ENCODE measurements around the gene SPATA13. TPM values are rescaled to one million over a fixed set of nuclear protein-coding genes. Genes with fewer than 3 reads are reported as not detected.

Gene SPATA13
- total and polyA plus RNA-seq, 12 donors, result 3.3 to 21.4 (median 10.2) TPM

GRCh38 chr13:24271601-24272451 is 111.3 kb downstream of the SPATA13 start:
- peaks cover 4 to 85% (median 71%) of the 10 kb centered on the region in 9 donors for H3K4me1 ChIP-seq
- peak overlapping the region; percentile 63 to 94 (median 89) for H3K27ac ChIP-seq
- no peaks in the 10 kb centered on the region for H3K36me3 ChIP-seq
- WGBS, 2 donors, result 3% methylated on average over 25 of the region's 25 CpGs
- intact Hi-C loops (cut with DNase I), result loop anchor here in 1 of 10 donors (5.0 kb wide), 1 partner anchor 35 kb away; the partner anchor contains the start of gene C1QTNF9
- ATAC-seq, result peak; percentile 74 to 89 (median 84)
- DNase-seq, result peak; percentile 71 to 83
- no peaks in the 10 kb centered on the region for H3K9me3 ChIP-seq
- TF ChIP-seq CTCF (IDR thresholded peaks at IDR 0.05), result no peak
- no peaks in the 10 kb centered on the region for H3K27me3 ChIP-seq
- H3K4me3 ChIP-seq, result peak overlapping the region in 9 of 10 donors; percentile 30 to 58 (median 50)

GRCh38 chr13:24272452-24273161 is 112.1 kb downstream of the SPATA13 start:
- Histone ChIP-seq H3K9me3 (no peaks in the 10 kb centered on the region), H3K27ac (peak overlapping the region; percentile 63 to 94 (median 89)), H3K4me3 (peak overlapping the region in 9 of 10 donors; percentile 30 to 58 (median 50)), H3K4me1 (peaks cover 4 to 80% (median 65%) of the 10 kb centered on the region in 9 donors), H3K27me3 (no peaks in the 10 kb centered on the region), H3K36me3 (no peaks in the 10 kb centered on the region)
- intact Hi-C loops (cut with DNase I), result loop anchor here in 1 of 10 donors (5.0 kb wide), 1 partner anchor 35 kb away; the partner anchor contains the start of gene C1QTNF9
- no peak for TF ChIP-seq CTCF (IDR thresholded peaks at IDR 0.05)
- peak in 1 of 2 donors; percentile 18 for DNase-seq
- peak in 3 of 8 donors; percentile 16 to 38 (median 18) for ATAC-seq
- 46 to 47% methylated on average over 18 of the region's 18 CpGs for WGBS, 2 donors

DNA sequence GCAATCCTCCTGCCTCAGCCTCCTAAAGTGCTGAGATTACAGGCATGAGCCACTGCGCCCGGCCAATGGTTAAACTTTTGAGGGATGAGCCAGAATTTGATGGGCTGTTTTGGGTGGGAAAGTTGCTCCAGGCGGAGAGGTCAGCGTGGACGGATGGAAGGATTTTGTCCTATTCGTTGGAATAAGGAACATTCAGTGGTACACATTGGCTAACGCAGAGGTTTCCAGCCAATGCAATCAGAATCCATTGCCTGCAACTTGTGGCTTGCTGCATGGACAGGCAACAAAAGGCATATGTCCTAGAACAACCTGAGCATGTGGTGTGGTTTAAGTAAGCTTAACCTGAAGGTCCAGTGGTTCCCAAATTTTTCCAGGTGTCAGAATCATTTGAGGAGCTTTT is 113.4 kb downstream of the SPATA13 start:
- H3K4me1 ChIP-seq, result peaks cover 4 to 79% (median 60%) of the 10 kb centered on the region in 9 donors
- H3K36me3 ChIP-seq, result peaks cover 0 to 3% (median 0%) of the 10 kb centered on the region in 9 donors
- intact Hi-C loops (cut with DNase I), result loop anchor here in 1 of 10 donors (5.0 kb wide), 1 partner anchor 33 kb away; the partner anchor contains the start of gene C1QTNF9
- TF ChIP-seq CTCF (IDR thresholded peaks at IDR 0.05), result no peak
- H3K4me3 ChIP-seq, result no peak overlapping the region
- H3K27ac ChIP-seq, result peak overlapping the region in 8 of 10 donors; percentile 9 to 94 (median 89)
- H3K27me3 ChIP-seq, result no peaks in the 10 kb centered on the region
- ATAC-seq, result no peak
- no peaks in the 10 kb centered on the region for H3K9me3 ChIP-seq
- DNase-seq, result no peak
- WGBS, 2 donors, result 88 to 91% methylated on average over 7 of the region's 7 CpGs

DNA sequence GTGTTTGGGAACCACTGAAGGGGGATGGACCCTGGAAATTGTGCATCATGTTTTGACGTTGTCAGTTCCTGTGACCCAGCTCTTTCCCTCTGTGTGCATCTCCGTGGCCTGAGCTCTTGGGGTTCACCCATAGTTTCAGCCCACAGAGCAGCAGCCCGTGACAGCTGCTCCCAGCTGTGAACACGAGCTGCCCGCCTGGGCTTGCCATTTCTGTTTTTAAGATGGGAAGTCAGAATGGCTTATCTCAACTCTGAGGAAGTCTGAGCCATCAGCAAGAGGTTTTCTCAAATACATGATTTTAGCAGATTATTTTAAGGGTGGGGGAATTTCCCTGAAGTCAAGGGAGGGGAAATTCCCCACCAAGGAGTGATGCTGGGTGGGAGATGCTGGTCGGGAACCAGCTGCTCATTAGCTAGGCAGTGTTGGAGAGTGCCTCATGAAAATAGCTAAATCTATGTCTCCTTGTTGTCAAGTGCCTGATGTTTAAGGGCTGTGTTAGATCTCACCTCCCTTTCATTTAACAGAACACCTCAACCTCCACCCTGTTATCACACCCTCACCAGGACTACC is 114.0 kb downstream of the SPATA13 start:
- Histone ChIP-seq H3K27ac (peak overlapping the region in 8 of 10 donors; percentile 9 to 94 (median 89)), H3K4me1 (peaks cover 4 to 84% (median 60%) of the 10 kb centered on the region in 9 donors), H3K4me3 (no peak overlapping the region), H3K9me3 (no peaks in the 10 kb centered on the region), H3K36me3 (peaks cover 0 to 3% (median 0%) of the 10 kb centered on the region in 9 donors), H3K27me3 (no peaks in the 10 kb centered on the region)
- ATAC-seq (peak in 2 of 8 donors; percentile 30 to 32), DNase-seq (peak; percentile 34 to 41)
- WGBS, 2 donors, result 44 to 62% methylated on average over 6 of the region's 6 CpGs
- intact Hi-C loops (cut with DNase I), result loop anchor here in 1 of 10 donors (5.0 kb wide), 1 partner anchor 33 kb away; the partner anchor contains the start of gene C1QTNF9
- TF ChIP-seq CTCF (IDR thresholded peaks at IDR 0.05), result no peak
